Endothelial cell of umbilical vein (primary cell): ENCODE measurements around the gene OR9A2. TPM values are rescaled to one million over a fixed set of nuclear protein-coding genes. Genes with fewer than 3 reads are reported as not detected.

ENCODE experiments used
- BruUV-seq: library from RNA; stranded (reverse); fragments of 400-500 nt; replicated peaks from 2 replicates; lab custom pipeline; 2021; lab: Mats Ljungman, UMichigan
- CTCF ChIA-PET: fragments of 300-600, 350-600 bp; sonication (Branson Sonifier 250); formaldehyde crosslinking; loops from one replicate; lab custom pipeline; 2021; ENCODE audit warnings: antibody characterized with exemption, inconsistent platforms; lab: Charles Lee
- POLR2A ChIA-PET: fragments of 300-600, 350-600 bp; sonication (Branson Sonifier 250); formaldehyde crosslinking; loops from one replicate; lab custom pipeline; 2021; ENCODE audit warnings: antibody characterized with exemption, inconsistent platforms; lab: Charles Lee
- DNase-seq: peaks from one replicate; pipeline ENCODE4 v3.0.0-alpha.2; 2011; ENCODE audit warnings: low read depth, low spot score
- FAIRE-seq: peaks from 2 replicates; lab custom pipeline; 2011; peaks lifted over from hg19 to GRCh38; lab: Jason Lieb, UNC
- H2AFZ ChIP-seq: 2 replicates; pipeline ENCODE4 v1.6.0; 2012; ENCODE audit warnings: low read depth, low read length, control low read depth, inconsistent platforms
- H3K27ac ChIP-seq: 2 replicates; pipeline ENCODE4 v1.5.1; 2011; ENCODE audit warnings: low read depth, mild to moderate bottlenecking, control low read depth, low read length, moderate library complexity; ENCODE audit not compliant: insufficient read depth
- H3K27me3 ChIP-seq, 2 experiments: 2 replicates each; pipeline versions ENCODE4 v1.6.0 to v1.6.1; 2011; ENCODE audit warnings: low read length in 2 of 2, mixed read lengths in 1 of 2; ENCODE audit not compliant: control insufficient read depth in 2 of 2, insufficient read depth in 2 of 2
- H3K36me3 ChIP-seq, 2 experiments: 2 replicates in 1 of 2; 3 replicates in 1 of 2; pipeline ENCODE4 v1.5.1; 2011; ENCODE audit warnings: low read length in 2 of 2, mild to moderate bottlenecking in 1 of 2, moderate library complexity in 1 of 2; ENCODE audit not compliant: control insufficient read depth in 2 of 2, insufficient read depth in 2 of 2; ENCODE audit errors: extremely low read depth in 1 of 2
- H3K4me1 ChIP-seq: 3 replicates; pipeline ENCODE4 v1.5.1; 2011; ENCODE audit warnings: mild to moderate bottlenecking, low read length; ENCODE audit not compliant: control insufficient read depth, insufficient read depth; ENCODE audit errors: extremely low read depth
- H3K4me2 ChIP-seq: 2 replicates; pipeline ENCODE4 v1.6.1; 2011; ENCODE audit warnings: low read length, control low read depth, mixed read lengths; ENCODE audit not compliant: insufficient read depth
- H3K4me3 ChIP-seq, 3 experiments: fragments of 200-600 bp in 1 of 3; sonication (generic), shearing (Covaris generic) in 1 of 3; replicated peaks in 1 of 3; 2 replicates each; pipeline ENCODE4 v1.5.1; 2011 to 2016; ENCODE audit warnings: control low read depth in 3 of 3, low read length in 3 of 3, mild to moderate bottlenecking in 2 of 3, inconsistent platforms in 1 of 3, low read depth in 1 of 3, moderate library complexity in 1 of 3; ENCODE audit not compliant: insufficient read depth in 1 of 3
- H3K79me2 ChIP-seq: 2 replicates; pipeline ENCODE4 v1.6.0; 2012; ENCODE audit warnings: low read length, inconsistent platforms; ENCODE audit not compliant: control insufficient read depth, insufficient read depth
- H3K9ac ChIP-seq: replicated peaks from 2 replicates; pipeline ENCODE3; 2011; ENCODE audit warnings: low read length, control low read depth; ENCODE audit not compliant: insufficient read depth; ENCODE audit errors: extremely low read depth
- H3K9me1 ChIP-seq: replicated peaks from 3 replicates; pipeline ENCODE4 v1.6.0; 2011; ENCODE audit warnings: mild to moderate bottlenecking, low read length; ENCODE audit not compliant: control insufficient read depth, insufficient read depth; ENCODE audit errors: extremely low read depth
- H3K9me3 ChIP-seq: replicated peaks from 2 replicates; pipeline ENCODE4 v1.5.1; 2012; ENCODE audit warnings: low read length, inconsistent platforms; ENCODE audit not compliant: control insufficient read depth, insufficient read depth
- H4K20me1 ChIP-seq: replicated peaks from 2 replicates; pipeline ENCODE3; 2011; ENCODE audit warnings: mild to moderate bottlenecking, low read length; ENCODE audit not compliant: control insufficient read depth, insufficient read depth; ENCODE audit errors: extremely low read depth
- CTCF ChIP-seq, 2 donors: IDR thresholded peaks; 1 replicate in 1 of 2; 2 replicates in 1 of 2; pipeline ENCODE4 v1.5.1; 2011; ENCODE audit warnings: low read length in 2 of 2, mild to moderate bottlenecking in 2 of 2, moderate library complexity in 2 of 2, control low read depth in 1 of 2, inconsistent platforms in 1 of 2, low read depth in 1 of 2; ENCODE audit not compliant: insufficient read depth in 1 of 2; ENCODE audit errors: extremely low read depth in 1 of 2
- EZH2 ChIP-seq: IDR thresholded peaks from 2 replicates; pipeline ENCODE4 v1.6.1; 2012; ENCODE audit warnings: borderline replicate concordance, low read depth, mild to moderate bottlenecking, moderate library complexity, low read length, inconsistent platforms; ENCODE audit not compliant: severe bottlenecking
- FOS ChIP-seq: IDR thresholded peaks from 2 replicates; pipeline ENCODE4 v1.6.1; 2011; ENCODE audit warnings: mild to moderate bottlenecking, low read length, moderate library complexity, borderline replicate concordance; ENCODE audit not compliant: insufficient read depth
- GATA2 ChIP-seq: IDR thresholded peaks from 2 replicates; pipeline ENCODE4 v1.7.0; 2011; ENCODE audit warnings: low read depth, mild to moderate bottlenecking, moderate library complexity, mixed read lengths, low read length; ENCODE audit not compliant: insufficient read length, insufficient read depth
- JUN ChIP-seq: IDR thresholded peaks from 2 replicates; pipeline ENCODE4 v1.6.1; 2011; ENCODE audit warnings: borderline replicate concordance, low read depth; ENCODE audit not compliant: insufficient read length, insufficient read depth
- MAX ChIP-seq: IDR thresholded peaks from 2 replicates; pipeline ENCODE4 v1.6.1; 2011; ENCODE audit not compliant: insufficient read depth, insufficient read length
- MYC ChIP-seq: IDR thresholded peaks from one replicate; pipeline ENCODE4 v1.6.1; 2011; ENCODE audit warnings: mild to moderate bottlenecking, low read depth, low read length
- POLR2A ChIP-seq: IDR thresholded peaks from 2 replicates; pipeline ENCODE4 v1.6.1; 2012; ENCODE audit warnings: low read depth, mild to moderate bottlenecking, control low read depth, low read length
- POLR2AphosphoS5 ChIP-seq: IDR thresholded peaks from 2 replicates; pipeline ENCODE4 v1.6.1; 2012; ENCODE audit warnings: low read depth, mild to moderate bottlenecking, control low read depth, low read length, moderate library complexity; ENCODE audit not compliant: insufficient read depth
- dilution Hi-C: fragments of 300-500 bp; cut with MboI; formaldehyde crosslinking; loops from one replicate; pipeline ENCODE4 v1.15.0; 2019; ENCODE audit warnings: low sequenced_read_pairs; ENCODE audit not compliant: extremely low pct_ligation_motif_present
- intact Hi-C: fragments of 100-400 bp; cut with micrococcal nuclease; formaldehyde crosslinking; loops from one replicate; pipeline ENCODE4 v1.10.0; 2022
- polyA plus RNA-seq, 4 experiments: library from polyadenylated mRNA; depleted of rRNA in 3 of 4; stranded (reverse) in 3 of 4; unstranded in 1 of 4; fragments of >200 nt; gene quantifications; 2 replicates each; pipeline versions ENCODE4 v1.2.1 to v1.2.3, GENCODE V29; 2011 to 2012; ENCODE audit warnings: missing spikeins in 1 of 4
- total RNA-seq: library from RNA; stranded (reverse); gene quantifications from 2 replicates; pipeline ENCODE4 v1.2.3, GENCODE V29; 2021

OR9A2 gene
- total and polyA plus RNA-seq, 2 donors (not counting 3 experiments of a cell fraction or from before 2014, with no cell fraction given), result not detected

- H3K9me3 ChIP-seq, result no peaks in the 10 kb centered on the region
- ChIA-PET CTCF (interaction anchor here (1.1 to 26.4 kb wide), 4 partner anchors 8 to 202 kb away, joined by 4 to 967 read pairs (median 22); partner anchors contain the start of gene TAS2R40), POLR2A (no interaction called here)
- no peak overlapping the region for H3K9ac ChIP-seq
- TF ChIP-seq GATA2 (no peak), JUN (no peak), FOS (no peak), EZH2 (no peak), MYC (no peak), CTCF (IDR thresholded peaks at IDR 0.05; ENCODE audit: extremely low read depth in 1 of 2, insufficient read depth in 1 of 2, low read depth in 1 of 2, low read length in 2 of 2) (no peak), POLR2AphosphoS5 (no peak), POLR2A (no peak), MAX (no peak)
- peaks cover 27% of the 10 kb centered on the region for H3K4me1 ChIP-seq
- no peaks in the 10 kb centered on the region for H3K9me1 ChIP-seq
- no peaks in the 10 kb centered on the region for H3K27me3 ChIP-seq
- DNase-seq (no peak), FAIRE-seq (no peak)
- no peak overlapping the region for H3K27ac ChIP-seq
- H2AFZ ChIP-seq, result no peak overlapping the region
- no peaks in the 10 kb centered on the region for H4K20me1 ChIP-seq
- no peaks in the 10 kb centered on the region for H3K79me2 ChIP-seq
- intact Hi-C loops, result loop anchor here (10.0 kb wide), 1 partner anchor 488 kb away; no protein-coding TSS in a partner anchor
- no peak overlapping the region for H3K4me3 ChIP-seq
- dilution Hi-C loops, result loop anchor here (25.0 kb wide), 1 partner anchor 195 kb away; the partner anchor contains the start of gene TAS2R40
- no peak overlapping the region for H3K4me2 ChIP-seq
- no TSS peak for BruUV-seq
- H3K36me3 ChIP-seq, result no peaks in the 10 kb centered on the region
Measured at GRCh38 chr7:143016996-143017395, 9.9 kb downstream of the OR9A2 start.
